ENCODE results near the gene ZNF701.
"Not testable (repeated sequence)": the region's sequence is repeated elsewhere in the genome, so short reads cannot be mapped to it uniquely, and the experiment has no call there.

The ZNF701 gene

DNA sequence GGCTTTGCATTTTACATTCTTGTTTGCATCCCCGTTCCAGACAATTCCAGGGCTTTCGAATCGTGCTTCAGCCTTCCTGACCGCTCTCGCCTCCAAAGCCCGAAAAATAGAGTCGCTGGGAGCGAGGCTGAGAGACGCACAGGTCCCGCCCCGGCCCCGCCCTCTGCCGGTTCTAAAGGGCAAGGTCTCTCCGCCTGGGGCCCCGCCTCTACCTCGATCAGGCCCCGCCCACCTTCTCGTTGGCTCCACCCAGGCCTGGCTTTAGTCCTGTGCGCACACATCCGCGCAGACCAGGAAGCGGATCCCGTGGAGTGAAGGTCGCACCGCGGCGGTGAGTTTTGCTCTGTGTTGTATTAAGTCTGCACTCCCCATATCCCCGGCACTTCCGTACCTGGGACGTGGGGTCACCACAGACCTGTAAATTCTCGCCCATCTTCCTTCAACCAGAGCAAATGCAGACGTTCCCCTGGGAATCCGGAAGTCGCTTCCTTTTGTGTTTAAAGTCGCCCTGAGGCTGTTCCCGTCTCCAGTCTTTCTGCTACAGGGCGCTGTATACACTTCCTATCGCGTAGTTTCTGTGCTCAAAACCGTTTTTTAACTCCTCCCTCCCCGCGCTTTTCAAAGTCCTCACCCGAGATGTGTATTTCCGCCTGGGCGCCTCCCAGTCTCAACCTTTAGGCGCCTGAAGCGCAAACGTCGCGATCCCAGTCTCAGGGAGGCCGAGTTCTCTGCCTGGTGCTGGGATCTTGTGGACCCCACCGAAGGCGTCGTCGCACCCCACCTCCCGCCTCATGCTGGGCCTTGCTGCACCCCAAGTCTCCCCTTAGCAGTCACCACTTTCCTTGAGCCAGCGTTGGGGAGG is at the start of gene ZNF701:
Gene ZNF701 (plus strand): TSS at position 288 of the 862 bp plus-strand sequence. CDS start 3,861 bp downstream, outside the sequence.
- peak; percentile 88 to 93 for DNase-seq (ENCODE audit: low read depth in 2 of 2, low spot score in 1 of 2)

DNA sequence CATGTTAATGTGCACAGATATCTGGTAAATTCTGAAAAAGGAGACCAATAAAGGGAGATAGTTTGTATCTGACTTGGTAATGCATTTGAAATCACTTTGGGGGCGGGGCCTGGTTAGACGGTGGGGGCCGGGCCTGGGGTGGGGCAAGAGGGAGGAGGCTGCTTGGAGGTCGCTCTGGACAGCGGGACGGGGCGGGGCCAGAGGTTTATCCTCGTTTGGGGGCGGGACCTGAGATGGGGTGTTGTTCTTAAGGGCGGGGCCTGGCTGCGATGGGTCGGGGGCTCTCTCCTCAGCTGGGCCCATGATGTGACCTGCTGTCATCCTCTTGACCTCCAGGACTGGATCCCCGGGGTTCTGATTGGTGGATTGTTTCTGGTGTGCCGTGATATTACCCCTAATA is 47.5 kb upstream of the ZNF701 start:
- no peak for DNase-seq (ENCODE audit: low read depth in 2 of 2, low spot score in 1 of 2)

DNA sequence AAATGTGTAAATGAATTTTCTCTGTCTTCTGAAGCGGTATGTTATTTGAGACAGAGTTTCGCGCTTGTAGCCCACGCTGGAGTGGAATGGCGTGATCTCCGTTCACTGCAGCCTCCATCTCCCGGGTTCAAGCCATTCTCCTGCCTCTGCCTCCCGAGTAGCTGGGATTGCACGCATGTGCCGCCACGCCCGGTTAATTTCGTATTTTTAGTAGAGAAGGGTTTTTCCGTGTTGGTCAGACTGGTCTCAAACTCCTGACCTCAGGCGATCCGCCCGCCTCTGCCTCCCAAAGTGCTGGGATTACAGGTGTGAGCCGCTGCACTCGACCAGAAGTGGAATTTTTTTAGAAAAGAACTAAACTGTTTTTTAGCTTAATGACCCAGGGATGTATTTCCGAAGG is 46.0 kb upstream of the ZNF701 start:
- no peak for DNase-seq (ENCODE audit: low read depth in 2 of 2, low spot score in 1 of 2)

GRCh38 chr19:52527134-52527955 is 42.7 kb upstream of the ZNF701 start, which contains the start of gene ZNF808:
TSS of gene ZNF808 (plus strand) at chr19:52527668. CDS start at chr19:52543285, 15,617 bp downstream.
- DNase-seq (ENCODE audit: low read depth in 2 of 2, low spot score in 1 of 2) = peak; percentile 97

- DNase-seq (ENCODE audit: low read depth in 2 of 2, low spot score in 1 of 2) = no peak
These were observed 42.1 kb upstream of the ZNF701 start for GRCh38 chr19:52527956-52528351.

- no peak for DNase-seq (ENCODE audit: low read depth in 2 of 2, low spot score in 1 of 2)
These were observed 37.6 kb upstream of the ZNF701 start for GRCh38 chr19:52532480-52532879.

GRCh38 chr19:52533901-52534300 is 36.2 kb upstream of the ZNF701 start:
- no peak for DNase-seq (ENCODE audit: low read depth in 2 of 2, low spot score in 1 of 2)

DNA sequence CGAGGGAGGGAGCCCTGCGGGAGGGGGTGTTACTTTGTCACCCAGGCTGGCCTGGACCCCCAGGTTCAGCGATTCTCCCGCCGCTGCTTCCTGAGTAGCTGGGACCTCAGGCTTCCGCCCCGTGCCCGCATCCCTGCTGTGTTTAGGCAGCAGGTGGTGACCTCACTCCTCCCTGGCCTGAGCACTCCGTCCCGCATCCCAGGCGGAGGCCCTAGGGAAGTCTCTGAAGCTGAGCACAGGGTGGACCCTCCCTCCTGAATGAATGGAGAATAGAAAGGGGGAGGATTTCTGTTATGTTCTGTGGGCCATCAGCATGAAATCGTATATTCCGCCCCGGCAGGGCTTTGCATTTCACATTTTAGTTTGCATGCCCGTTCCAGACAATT is 34.7 kb upstream of the ZNF701 start:
- not testable (repeated sequence) for DNase-seq (ENCODE audit: low read depth in 2 of 2, low spot score in 1 of 2)

DNA sequence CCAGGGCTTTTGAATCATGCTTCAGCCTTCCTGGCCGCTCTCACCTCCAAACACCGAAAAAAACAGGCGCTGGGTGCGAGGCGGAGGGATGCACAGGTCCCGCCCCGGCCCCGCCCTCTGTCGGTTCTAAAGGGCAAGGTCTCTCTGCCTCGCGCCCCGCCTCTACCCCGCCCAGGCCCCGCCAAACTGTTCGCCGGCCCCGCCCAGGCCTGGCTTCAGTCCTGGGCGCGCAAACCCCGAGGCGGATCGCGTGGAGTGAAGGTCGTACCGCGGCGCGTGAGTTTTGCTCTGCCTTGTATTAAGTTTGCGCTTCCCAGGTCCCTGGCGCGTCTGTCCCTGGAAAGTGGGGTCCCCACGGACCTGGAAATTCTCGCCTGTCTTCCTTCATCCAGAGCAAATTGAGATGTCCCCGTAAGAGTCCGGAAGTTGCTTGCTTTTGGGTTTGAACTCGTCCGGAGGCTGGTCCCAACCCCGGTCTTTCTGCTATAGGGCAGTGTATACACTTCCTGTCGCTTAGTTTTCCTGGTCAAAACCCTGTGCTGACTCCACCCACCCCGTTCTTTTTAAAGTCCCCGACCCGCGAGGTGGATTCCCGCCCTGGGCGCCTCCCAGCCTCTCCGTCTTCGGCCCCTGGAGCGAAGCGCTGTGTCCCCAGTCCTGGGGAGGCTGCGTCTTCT is 34.2 kb upstream of the ZNF701 start:
- DNase-seq (ENCODE audit: low read depth in 2 of 2, low spot score in 1 of 2) = peak; percentile 85 to 86

- no peak for DNase-seq (ENCODE audit: low read depth in 2 of 2, low spot score in 1 of 2)
These were observed 33.7 kb upstream of the ZNF701 start for GRCh38 chr19:52536448-52536800.

DNA sequence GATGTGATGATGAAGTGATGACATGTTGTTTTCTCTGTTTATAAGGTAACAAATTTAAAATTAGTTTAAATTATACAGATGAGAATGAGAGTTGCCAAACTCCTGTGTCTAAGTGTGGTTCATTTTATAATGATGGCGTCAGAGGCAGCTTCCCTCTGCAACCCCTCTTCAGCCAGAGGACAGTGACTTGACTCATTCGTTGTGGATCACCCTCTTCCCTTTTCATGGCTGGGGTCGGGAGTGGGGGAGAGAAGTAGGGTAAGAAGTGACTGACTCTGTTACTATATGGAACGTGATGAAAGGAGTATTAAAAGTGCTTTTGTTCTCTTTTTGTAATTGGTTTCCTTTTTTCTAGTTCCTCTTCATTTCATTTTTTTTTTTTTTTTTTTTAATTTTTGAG is 31.3 kb upstream of the ZNF701 start:
- not testable (repeated sequence) for DNase-seq (ENCODE audit: low read depth in 2 of 2, low spot score in 1 of 2)

DNA sequence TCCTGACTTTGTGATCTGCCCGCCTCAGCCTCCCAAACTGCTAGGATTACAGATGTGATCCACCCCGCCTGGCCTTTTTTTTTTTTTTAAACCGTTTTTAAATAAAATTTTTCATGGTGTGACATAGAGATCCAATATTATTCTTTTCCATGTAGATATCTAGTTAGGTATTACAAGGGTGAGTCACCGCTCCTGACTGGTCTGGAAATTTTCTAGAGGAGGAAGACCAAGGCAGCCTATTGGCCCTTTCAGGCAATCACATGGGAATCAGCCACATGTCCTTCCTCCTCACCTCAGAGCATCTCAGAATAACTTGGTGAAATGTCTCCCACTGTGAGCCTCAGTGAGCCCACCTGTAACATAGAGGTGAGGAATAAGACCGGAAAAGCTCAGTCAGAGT is 28.9 kb upstream of the ZNF701 start:
- not testable (repeated sequence) for DNase-seq (ENCODE audit: low read depth in 2 of 2, low spot score in 1 of 2)

DNA sequence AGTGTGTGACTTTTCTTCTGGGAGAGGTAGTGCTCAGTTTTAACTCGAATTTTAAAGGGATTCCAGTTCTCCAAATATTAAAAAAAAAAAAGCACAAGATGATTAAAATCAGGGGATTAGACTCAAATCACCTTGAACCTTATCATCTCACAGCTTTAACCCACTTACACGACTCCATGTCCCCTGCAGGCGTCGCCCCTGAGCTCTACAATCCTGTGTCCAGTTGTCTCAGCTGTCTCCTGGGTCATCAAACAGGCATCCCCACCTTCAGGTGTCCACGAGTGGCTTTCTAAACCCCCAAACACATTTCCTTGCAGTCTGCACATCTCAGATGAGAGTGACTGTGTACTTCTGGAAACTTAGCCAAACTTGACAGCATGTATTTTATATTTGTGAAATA is 28.5 kb upstream of the ZNF701 start:
- no peak for DNase-seq (ENCODE audit: low read depth in 2 of 2, low spot score in 1 of 2)

DNA sequence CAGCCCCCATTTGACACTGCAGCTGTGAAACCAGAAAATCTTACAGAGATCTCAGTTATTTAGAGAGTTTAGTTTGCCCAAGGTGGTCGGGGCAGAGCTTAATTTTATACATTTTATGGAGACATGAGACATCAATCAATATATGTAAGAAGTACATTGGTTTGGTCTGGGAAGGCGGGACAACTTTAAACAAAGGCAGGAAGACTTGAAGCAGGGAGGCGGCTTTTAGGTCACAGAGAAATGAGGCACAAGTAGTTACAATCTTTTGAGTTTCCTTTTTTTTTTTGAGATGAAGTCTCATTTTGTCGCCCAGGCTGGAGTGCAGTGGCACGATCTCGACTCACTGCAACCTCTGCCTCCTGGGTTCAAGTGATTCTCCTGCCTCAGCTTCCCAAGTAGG is 27.5 kb upstream of the ZNF701 start:
- DNase-seq (ENCODE audit: low read depth in 2 of 2, low spot score in 1 of 2) = not testable (repeated sequence)

DNA sequence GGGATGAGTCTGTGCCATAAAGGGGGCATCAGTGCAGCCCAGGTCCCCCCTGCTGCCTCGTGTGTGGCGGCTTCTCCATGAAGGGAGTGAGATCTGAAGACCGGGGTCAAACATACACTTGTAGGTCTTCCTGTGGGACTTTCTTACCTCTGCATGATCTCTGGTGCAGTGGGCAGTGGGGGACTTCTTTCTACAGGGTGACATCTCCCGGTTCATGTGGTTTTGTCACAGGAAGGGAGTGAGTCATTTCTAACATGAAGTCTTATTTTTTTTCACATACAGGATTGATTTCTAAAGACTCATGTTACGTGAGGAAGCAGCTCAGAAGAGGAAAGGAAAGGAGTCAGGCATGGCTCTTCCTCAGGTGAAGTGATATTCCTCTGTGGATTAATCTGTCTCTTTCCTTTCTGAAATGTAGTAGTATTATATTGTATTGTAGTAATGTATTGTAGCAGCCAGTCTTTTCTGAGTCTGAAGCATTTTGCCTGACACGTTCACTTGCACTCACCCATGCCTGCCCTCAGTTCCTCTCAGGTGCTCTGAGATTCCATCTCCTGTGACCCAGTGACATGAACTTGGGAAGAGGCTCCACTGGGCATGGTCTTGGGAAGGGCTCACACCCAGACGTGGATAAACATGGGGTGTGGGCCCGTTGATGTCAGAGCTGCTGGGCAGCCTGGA is 27.0 kb upstream of the ZNF701 start:
- DNase-seq (ENCODE audit: low read depth in 2 of 2, low spot score in 1 of 2) = no peak

DNA sequence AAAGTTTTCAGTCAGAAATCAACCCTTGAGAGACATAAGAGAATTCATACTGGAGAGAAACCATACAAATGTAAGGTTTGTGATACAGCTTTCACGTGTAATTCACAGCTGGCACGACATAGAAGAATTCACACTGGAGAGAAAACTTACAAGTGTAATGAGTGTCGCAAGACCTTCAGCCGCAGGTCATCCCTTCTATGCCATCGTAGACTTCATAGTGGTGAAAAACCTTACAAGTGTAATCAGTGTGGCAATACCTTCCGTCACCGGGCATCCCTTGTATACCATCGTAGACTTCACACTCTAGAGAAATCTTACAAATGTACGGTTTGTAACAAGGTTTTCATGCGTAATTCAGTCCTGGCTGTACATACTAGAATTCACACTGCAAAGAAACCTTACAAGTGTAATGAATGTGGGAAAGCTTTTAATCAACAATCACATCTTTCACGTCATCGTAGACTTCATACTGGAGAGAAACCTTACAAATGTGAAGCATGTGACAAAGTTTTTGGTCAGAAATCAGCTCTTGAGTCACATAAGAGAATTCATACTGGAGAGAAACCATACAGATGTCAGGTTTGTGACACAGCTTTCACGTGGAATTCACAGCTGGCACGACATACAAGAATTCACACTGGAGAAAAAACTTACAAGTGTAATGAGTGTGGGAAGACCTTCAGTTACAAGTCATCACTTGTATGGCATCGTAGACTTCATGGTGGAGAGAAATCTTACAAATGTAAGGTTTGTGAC is 15.7 kb upstream of the ZNF701 start:
- no peak for DNase-seq (ENCODE audit: low read depth in 2 of 2, low spot score in 1 of 2)

DNA sequence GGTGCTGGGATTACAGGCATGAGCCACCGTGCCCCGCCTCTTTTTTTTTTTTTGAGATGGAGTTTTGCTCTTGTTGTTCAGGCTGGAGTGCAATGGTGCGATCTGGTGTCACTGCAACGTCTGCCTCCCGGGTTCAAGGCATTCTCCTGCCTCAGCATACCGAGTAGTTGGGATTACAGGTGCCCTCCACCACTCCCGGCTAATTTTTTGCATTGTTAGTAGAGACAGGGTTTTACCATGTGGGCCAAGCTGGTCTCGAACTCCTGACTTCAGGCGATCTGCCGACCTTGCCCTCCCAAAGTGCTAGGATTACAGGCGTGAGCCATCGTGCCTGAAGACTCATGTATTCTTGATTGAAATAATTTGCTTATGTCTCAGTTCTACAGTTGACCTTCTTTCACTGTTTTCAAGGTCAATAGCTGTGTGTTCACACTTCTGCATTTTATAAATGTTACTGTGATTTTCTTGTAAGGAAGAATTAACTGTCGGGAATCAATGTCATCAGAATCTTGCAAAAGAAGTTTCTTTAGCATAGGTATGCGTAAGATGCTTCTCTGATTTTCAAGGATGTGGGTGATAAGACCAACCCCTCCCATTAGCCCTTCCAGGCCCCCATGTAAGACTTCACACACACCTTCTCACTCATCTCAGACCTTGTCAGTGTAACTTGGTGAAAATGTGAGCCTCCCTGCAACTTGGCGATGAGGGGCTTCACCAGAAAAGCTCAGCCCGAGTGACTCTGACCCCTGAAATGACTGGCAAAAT is 12.7 kb upstream of the ZNF701 start:
- no peak for DNase-seq (ENCODE audit: low read depth in 2 of 2, low spot score in 1 of 2)

DNA sequence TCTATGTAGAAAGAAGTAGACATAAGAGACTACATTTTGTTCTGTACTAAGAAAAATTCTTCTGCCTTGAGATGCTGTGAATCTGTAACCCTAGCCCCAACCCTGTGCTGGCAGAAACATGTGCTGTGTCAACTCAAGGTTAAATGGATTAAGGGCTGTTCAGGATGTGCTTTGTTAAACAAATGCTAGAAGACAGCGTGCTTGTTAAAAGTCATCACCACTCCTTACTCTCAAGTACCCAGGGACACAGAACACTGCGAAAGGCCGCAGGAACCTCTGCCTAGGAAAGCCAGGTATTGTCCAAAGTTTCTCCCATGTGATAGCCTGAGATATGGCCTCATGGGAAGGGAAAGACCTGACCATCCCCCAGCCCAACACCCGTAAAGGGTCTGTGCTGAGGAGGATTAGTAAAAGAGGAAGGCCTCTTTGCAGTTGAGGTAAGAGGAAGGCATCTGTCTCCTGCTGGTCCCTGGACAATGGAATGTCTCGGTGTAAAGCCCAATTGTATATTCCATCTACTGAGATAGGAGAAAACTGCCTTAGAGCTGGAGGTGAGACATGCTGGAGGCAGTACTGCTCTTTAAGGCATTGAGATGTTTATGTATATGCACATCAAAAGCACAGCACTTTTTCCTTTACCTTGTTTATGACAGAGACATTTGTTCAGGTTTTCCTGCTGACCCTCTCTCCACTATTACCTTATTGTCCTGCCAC is 11.2 kb upstream of the ZNF701 start:
- not testable (repeated sequence) for DNase-seq (ENCODE audit: low read depth in 2 of 2, low spot score in 1 of 2)

GRCh38 chr19:52561611-52562010 is 8.5 kb upstream of the ZNF701 start:
- not testable (repeated sequence) for DNase-seq (ENCODE audit: low read depth in 2 of 2, low spot score in 1 of 2)

Data from stimulated activated CD8-positive, alpha-beta memory T cell treated with anti-CD3 and anti-CD28 coated beads, Interleukin-4, amount 100 ng/mL, for 1 hour (primary cell).